GM12878 (cell line): ENCODE results near the gene KIF20B. TPM values are rescaled to one million over a fixed set of nuclear protein-coding genes. Genes with fewer than 3 reads are reported as not detected.

ENCODE experiments used
- ATAC-seq: fragments of 200-7000 bp; cut with Tn5 transposase; 3 replicates; pipeline ENCODE4 v1.9.1; 2020; ENCODE audit warnings: mild to moderate bottlenecking, moderate library complexity
- BruUV-seq: library from RNA; stranded (reverse); fragments of 400-500 nt; replicated peaks from 2 replicates; lab custom pipeline; 2021; lab: Mats Ljungman, UMichigan
- CTCF ChIA-PET: fragments of 300-600 bp; sonication (Branson Sonifier 250); formaldehyde crosslinking; extraction: SDS; loops from one replicate; lab custom pipeline; 2021; ENCODE audit warnings: inconsistent platforms; lab: Yijun Ruan, JAX
- POLR2A ChIA-PET: fragments of 350-600 bp; formaldehyde crosslinking; extraction: SDS; loops from one replicate; lab custom pipeline; 2021; ENCODE audit warnings: inconsistent platforms; lab: Charles Lee
- RAD21 ChIA-PET: fragments of 300-600 bp; sonication (Branson Sonifier 250); formaldehyde crosslinking; loops from one replicate; lab custom pipeline; 2023; ENCODE audit warnings: antibody characterized with exemption; ENCODE audit not compliant: unreplicated experiment; lab: Charles Lee
- SMC1A ChIA-PET: fragments of 300-600 bp; sonication (Branson Sonifier 250); formaldehyde crosslinking; loops from one replicate; lab custom pipeline; 2023; ENCODE audit not compliant: unreplicated experiment, uncharacterized antibody; lab: Charles Lee
- DNase-seq: peaks from one replicate; pipeline ENCODE4 v3.0.0-alpha.2; 2011; ENCODE audit warnings: low read depth, low spot score
- FAIRE-seq: peaks from 3 replicates; lab custom pipeline; 2011; peaks lifted over from hg19 to GRCh38; lab: Jason Lieb, UNC
- H2AFZ ChIP-seq: 2 replicates; pipeline ENCODE4 v1.6.0; 2011; ENCODE audit warnings: low read depth, low read length, control low read depth; ENCODE audit not compliant: control insufficient read depth
- H3K27ac ChIP-seq: 2 replicates; pipeline ENCODE4 v1.5.1; 2011; ENCODE audit warnings: control low read depth; ENCODE audit not compliant: control insufficient read depth, insufficient read depth
- H3K27me3 ChIP-seq, 2 experiments: replicated peaks in 1 of 2; 2 replicates each; pipeline versions ENCODE4 v1.6.0 to v1.6.1; 2011; ENCODE audit warnings: low read length in 1 of 2; ENCODE audit not compliant: control insufficient read depth in 2 of 2, insufficient read depth in 2 of 2
- H3K36me3 ChIP-seq, 2 experiments: 2 replicates each; pipeline ENCODE4 v1.5.1; 2011; ENCODE audit warnings: low read length in 1 of 2; ENCODE audit not compliant: control insufficient read depth in 2 of 2, insufficient read depth in 2 of 2
- H3K4me1 ChIP-seq: 2 replicates; pipeline ENCODE4 v1.6.1; 2011; ENCODE audit warnings: mild to moderate bottlenecking, low read length, moderate library complexity, mixed read lengths; ENCODE audit not compliant: control insufficient read depth, insufficient read depth
- H3K4me2 ChIP-seq: 2 replicates; pipeline ENCODE4 v1.6.0; 2011; ENCODE audit warnings: control low read depth; ENCODE audit not compliant: control insufficient read depth, insufficient read depth
- H3K4me3 ChIP-seq: fragments of 200-600 bp; sonication (generic); 2 replicates; pipeline ENCODE4 v1.5.1; 2016
- H3K79me2 ChIP-seq: 2 replicates; pipeline ENCODE4 v1.6.0; 2011; ENCODE audit warnings: low read length; ENCODE audit not compliant: control insufficient read depth, insufficient read depth
- H3K9ac ChIP-seq: 2 replicates; pipeline ENCODE4 v1.8.0; 2011; ENCODE audit warnings: low read length, control low read depth, mixed read lengths; ENCODE audit not compliant: control insufficient read depth, insufficient read depth
- H3K9me3 ChIP-seq: replicated peaks from 3 replicates; pipeline ENCODE4 v1.5.1; 2011; ENCODE audit warnings: mild to moderate bottlenecking, low read length; ENCODE audit not compliant: control insufficient read depth, insufficient read depth
- H4K20me1 ChIP-seq: 2 replicates; pipeline ENCODE4 v1.6.0; 2011; ENCODE audit not compliant: control insufficient read depth, insufficient read depth
- HDAC6 ChIP-seq: fragments of 200-600 bp; sonication (generic); IDR thresholded peaks from one replicate; pipeline ENCODE4 v1.8.0; 2017; ENCODE audit warnings: antibody characterized with exemption; ENCODE audit not compliant: unreplicated experiment
- NR2F1 ChIP-seq: fragments of 450-650 bp; conservative IDR thresholded peaks from 2 replicates; pipeline ENCODE4 v1.6.1; 2017; ENCODE audit warnings: mild to moderate bottlenecking
- ZNF592 ChIP-seq: fragments of 450-650 bp; IDR thresholded peaks from 2 replicates; pipeline ENCODE4 v1.6.1; 2017; ENCODE audit warnings: mild to moderate bottlenecking, moderate library complexity
- WGBS: methylation state at CpG from one replicate; pipeline ENCODE4 v1.1.6; 2016; ENCODE audit warnings: low lambda C conversion rate; ENCODE audit not compliant: insufficient replicate concordance, insufficient coverage; ENCODE audit errors: missing lambda C conversion rate; 5-methylcytosine and 5-hydroxymethylcytosine counted together
- in situ Hi-C: fragments of 300-500 bp; cut with MboI; formaldehyde crosslinking; loops from 9 replicates; pipeline ENCODE4 v1.14.3; 2018; ENCODE audit warnings: mixed read lengths
- intact Hi-C: fragments of 100-400 bp; cut with micrococcal nuclease; formaldehyde crosslinking; loops from one replicate; pipeline ENCODE4 v1.14.2; 2022; ENCODE audit not compliant: unreplicated experiment
- polyA plus RNA-seq, 11 experiments: library from polyadenylated mRNA; depleted of rRNA in 4 of 11; unstranded in 6 of 11; stranded (reverse) in 5 of 11; fragments of >200 nt; fragmentation: Nextera tagmentation in 4 of 11; fragmentation: Illumina TruSeq in 1 of 11; extraction: Ambion mirVana in 4 of 11; extraction: Trizol in 1 of 11; gene quantifications; 1 replicate in 1 of 11; 2 replicates in 10 of 11; pipeline versions ENCODE4 v1.2.1 to v1.2.3, GENCODE V29; 2011 to 2016; ENCODE audit warnings: inconsistent platforms in 2 of 11, missing spikeins in 2 of 11, low read depth in 1 of 11
- total RNA-seq, 4 experiments: library from RNA; depleted of rRNA in 3 of 4; stranded (reverse); fragments of >200 nt in 3 of 4; fragmentation: Illumina TruSeq in 1 of 4; extraction: Trizol in 1 of 4; gene quantifications; 2 replicates each; pipeline versions ENCODE4 v1.2.1 to v1.2.3, GENCODE V29; 2013 to 2021
- TF ChIP-seq, protein P1 (sequence below): fragments of 450-650 bp; IDR thresholded peaks from 2 replicates; pipeline ENCODE4 v1.6.1; 2017; ENCODE audit warnings: antibody characterized with exemption, mild to moderate bottlenecking, moderate library complexity

KIF20B gene
- total and polyA plus RNA-seq, 10 of the 15 experiments (the other 5 are each of a cell fraction or from before 2014, with no cell fraction given): 15.6 to 67.7 (median 44.3) TPM

- Histone ChIP-seq H3K4me1 (no peaks in the 10 kb centered on the region), H3K27ac (no peak overlapping the region), H3K27me3 (no peaks in the 10 kb centered on the region), H3K9ac (no peak overlapping the region), H3K4me3 (no peak overlapping the region), H3K36me3 (no peaks in the 10 kb centered on the region), H3K4me2 (no peak overlapping the region), H3K79me2 (no peaks in the 10 kb centered on the region), H4K20me1 (no peaks in the 10 kb centered on the region), H2AFZ (no peak overlapping the region), H3K9me3 (no peaks in the 10 kb centered on the region)
- SMC1A ChIA-PET: interaction anchor here (0.6 to 1.6 kb wide), 5 partner anchors 13 to 1084 kb away, joined by 3 read pairs; no protein-coding TSS in a partner anchor
- ATAC-seq (peak; percentile 69), DNase-seq (no peak), FAIRE-seq (no peak)
- no TSS peak for BruUV-seq
- in situ Hi-C loops: loop anchor here (10.0 kb wide), 1 partner anchor 799 kb away; no protein-coding TSS in a partner anchor
- intact Hi-C loops: loop anchor here (5.0 to 10.0 kb wide), 4 partner anchors 161 to 639 kb away; no protein-coding TSS in a partner anchor
- TF ChIP-seq NR2F1: no peak
- TF ChIP-seq HDAC6: no peak
- TF ChIP-seq ZNF592: no peak
- TF ChIP-seq, protein P1, sequence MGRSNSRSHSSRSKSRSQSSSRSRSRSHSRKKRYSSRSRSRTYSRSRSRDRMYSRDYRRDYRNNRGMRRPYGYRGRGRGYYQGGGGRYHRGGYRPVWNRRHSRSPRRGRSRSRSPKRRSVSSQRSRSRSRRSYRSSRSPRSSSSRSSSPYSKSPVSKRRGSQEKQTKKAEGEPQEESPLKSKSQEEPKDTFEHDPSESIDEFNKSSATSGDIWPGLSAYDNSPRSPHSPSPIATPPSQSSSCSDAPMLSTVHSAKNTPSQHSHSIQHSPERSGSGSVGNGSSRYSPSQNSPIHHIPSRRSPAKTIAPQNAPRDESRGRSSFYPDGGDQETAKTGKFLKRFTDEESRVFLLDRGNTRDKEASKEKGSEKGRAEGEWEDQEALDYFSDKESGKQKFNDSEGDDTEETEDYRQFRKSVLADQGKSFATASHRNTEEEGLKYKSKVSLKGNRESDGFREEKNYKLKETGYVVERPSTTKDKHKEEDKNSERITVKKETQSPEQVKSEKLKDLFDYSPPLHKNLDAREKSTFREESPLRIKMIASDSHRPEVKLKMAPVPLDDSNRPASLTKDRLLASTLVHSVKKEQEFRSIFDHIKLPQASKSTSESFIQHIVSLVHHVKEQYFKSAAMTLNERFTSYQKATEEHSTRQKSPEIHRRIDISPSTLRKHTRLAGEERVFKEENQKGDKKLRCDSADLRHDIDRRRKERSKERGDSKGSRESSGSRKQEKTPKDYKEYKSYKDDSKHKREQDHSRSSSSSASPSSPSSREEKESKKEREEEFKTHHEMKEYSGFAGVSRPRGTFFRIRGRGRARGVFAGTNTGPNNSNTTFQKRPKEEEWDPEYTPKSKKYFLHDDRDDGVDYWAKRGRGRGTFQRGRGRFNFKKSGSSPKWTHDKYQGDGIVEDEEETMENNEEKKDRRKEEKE: no peak
- POLR2A ChIA-PET: no interaction called here
- RAD21 ChIA-PET: interaction anchor here (0.8 to 2.9 kb wide), 2 partner anchors 353 to 797 kb away, joined by 3 to 8 read pairs; no protein-coding TSS in a partner anchor
- 0% methylated on average over 1 of the region's 1 CpG for WGBS
- CTCF ChIA-PET: interaction anchor here (0.7 to 2.3 kb wide), 5 partner anchors 8 to 1064 kb away, joined by 3 to 8 read pairs (median 3); no protein-coding TSS in a partner anchor
Measured at GRCh38 chr10:89795840-89796239, 94.5 kb downstream of the KIF20B start.
